Naive thymus-derived CD8-positive, alpha-beta T cell (primary cell): ENCODE results near the gene ASAP2. TPM values are rescaled to one million over a fixed set of nuclear protein-coding genes. Genes with fewer than 3 reads are reported as not detected.

Experiments used
- ATAC-seq, 2 donors: fragments of 150-1000 bp; cut with Tn5 transposase in 1 of 2; sonication (Bioruptor Pico), chemical (Tn5 transposase) in 1 of 2; 1 replicate in 1 of 2; 2 replicates in 1 of 2; pipeline ENCODE4 v1.10.0; 2021; ENCODE audit warnings: mild to moderate bottlenecking in 2 of 2, moderate library complexity in 2 of 2
- POLR2A ChIA-PET: fragments of 350-600 bp; sonication (Branson Sonifier 250); formaldehyde crosslinking; loops from one replicate; lab custom pipeline; 2021; ENCODE audit warnings: antibody characterized with exemption; lab: Charles Lee
- DNase-seq, 10 donors: peaks; one replicate each; pipeline versions ENCODE4 v3.0.0 to v3.0.0-alpha.2; 2020 to 2022
- H3K27ac Mint-ChIP-seq, 10 donors: one replicate each; pipeline ENCODE4 v1.8.0; 2020 to 2022; ENCODE audit warnings: mild to moderate bottlenecking in 10 of 10, mixed read lengths in 10 of 10, moderate library complexity in 4 of 10, inconsistent platforms in 1 of 10
- H3K27me3 Mint-ChIP-seq, 5 donors: one replicate each; pipeline ENCODE4 v1.8.0; 2021 to 2022; ENCODE audit warnings: mixed read lengths in 5 of 5
- H3K36me3 Mint-ChIP-seq, 3 donors: one replicate each; pipeline ENCODE4 v1.8.0; 2020 to 2022; ENCODE audit warnings: mixed read lengths in 3 of 3, mild to moderate bottlenecking in 2 of 3, inconsistent platforms in 1 of 3
- H3K4me1 Mint-ChIP-seq, 4 donors: one replicate each; pipeline ENCODE4 v1.8.0; 2021 to 2022; ENCODE audit warnings: mixed read lengths in 4 of 4
- H3K4me3 Mint-ChIP-seq, 10 donors: one replicate each; pipeline ENCODE4 v1.8.0; 2020 to 2022; ENCODE audit warnings: mild to moderate bottlenecking in 10 of 10, mixed read lengths in 10 of 10, moderate library complexity in 6 of 10, inconsistent platforms in 1 of 10
- H3K9me3 Mint-ChIP-seq, 9 donors: one replicate each; pipeline ENCODE4 v1.8.0; 2020 to 2022; ENCODE audit warnings: mixed read lengths in 9 of 9, mild to moderate bottlenecking in 3 of 9, inconsistent platforms in 1 of 9, moderate library complexity in 1 of 9
- polyA plus RNA-seq, 3 donors: library from polyadenylated mRNA; unstranded; fragments of 300-500 nt; fragmentation: Illumina TruSeq; gene quantifications; one replicate each; pipeline ENCODE4 v1.2.3, GENCODE V29; 2021
- total RNA-seq, 8 experiments: library from RNA in 2 of 8; stranded (reverse) in 2 of 8; gene quantifications; one replicate each; pipeline ENCODE4 v1.2.3 and lab custom pipeline; 2021 to 2026

ASAP2 gene
- total and polyA plus RNA-seq, 5 experiments from 2014 or later = not detected

- Mint-ChIP-seq H3K27ac (peak overlapping the region in 1 of 10 donors; percentile 27), H3K9me3 (no peaks in the 10 kb centered on the region), H3K4me3 (no peak overlapping the region), H3K27me3 (peaks cover 3 to 6% (median 6%) of the 10 kb centered on the region in 5 donors), H3K36me3 (no peaks in the 10 kb centered on the region), H3K4me1 (no peaks in the 10 kb centered on the region)
- ATAC-seq (no peak), DNase-seq (no peak)
- POLR2A ChIA-PET = no interaction called here
Measured at GRCh38 chr2:9374071-9374730, 167.6 kb downstream of the ASAP2 start.

DNA sequence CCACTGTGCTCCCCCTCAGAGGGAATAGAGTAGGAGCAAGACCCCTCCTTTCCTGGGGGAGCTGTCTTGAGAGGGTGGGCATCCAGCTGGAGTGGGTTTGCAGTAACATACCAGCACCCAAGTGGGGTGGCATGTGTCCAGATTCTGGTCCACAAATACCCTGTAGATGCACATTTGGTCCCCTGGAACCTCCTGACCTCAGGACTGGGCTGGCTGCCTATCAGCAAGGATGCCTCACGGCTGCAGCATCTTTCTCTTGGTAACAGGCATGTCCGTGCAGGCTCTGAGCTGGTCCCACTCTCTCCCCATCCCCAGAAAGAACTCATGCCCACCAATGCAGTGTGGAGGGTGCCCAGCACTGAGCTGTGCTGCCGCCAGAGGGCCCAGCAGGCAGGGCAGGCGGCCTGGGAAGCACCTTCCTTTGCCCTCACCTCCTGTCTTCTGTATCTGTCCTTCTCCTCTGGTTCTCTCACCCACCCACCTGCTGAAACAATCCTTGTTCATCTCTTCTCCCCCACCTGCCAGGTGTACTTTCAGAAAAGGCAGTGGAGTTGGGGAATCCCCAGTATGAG is 169.3 kb downstream of the ASAP2 start:
- H3K4me3 Mint-ChIP-seq = no peak overlapping the region
- no peaks in the 10 kb centered on the region for H3K36me3 Mint-ChIP-seq
- DNase-seq (no peak), ATAC-seq (no peak)
- POLR2A ChIA-PET = no interaction called here
- H3K27me3 Mint-ChIP-seq = peaks cover 0 to 4% (median 3%) of the 10 kb centered on the region in 5 donors
- H3K4me1 Mint-ChIP-seq = no peaks in the 10 kb centered on the region
- H3K27ac Mint-ChIP-seq = no peak overlapping the region
- H3K9me3 Mint-ChIP-seq = no peaks in the 10 kb centered on the region

- no peak for ATAC-seq
- no peak overlapping the region for H3K27ac Mint-ChIP-seq
- H3K4me1 Mint-ChIP-seq = no peaks in the 10 kb centered on the region
- peaks cover 0 to 4% (median 0%) of the 10 kb centered on the region in 5 donors for H3K27me3 Mint-ChIP-seq
- POLR2A ChIA-PET = no interaction called here
- DNase-seq = no peak
- no peaks in the 10 kb centered on the region for H3K9me3 Mint-ChIP-seq
- no peaks in the 10 kb centered on the region for H3K36me3 Mint-ChIP-seq
- no peak overlapping the region for H3K4me3 Mint-ChIP-seq
Measured at GRCh38 chr2:9377461-9378097, 171.0 kb downstream of the ASAP2 start.

- H3K9me3 Mint-ChIP-seq = no peaks in the 10 kb centered on the region
- no peaks in the 10 kb centered on the region for H3K36me3 Mint-ChIP-seq
- peaks cover 0 to 4% (median 0%) of the 10 kb centered on the region in 5 donors for H3K27me3 Mint-ChIP-seq
- peak overlapping the region in 1 of 10 donors; percentile 59 for H3K27ac Mint-ChIP-seq
- ATAC-seq (no peak), DNase-seq (no peak)
- no peak overlapping the region for H3K4me3 Mint-ChIP-seq
- POLR2A ChIA-PET = no interaction called here
- no peaks in the 10 kb centered on the region for H3K4me1 Mint-ChIP-seq
Measured at GRCh38 chr2:9378433-9379390, 172.1 kb downstream of the ASAP2 start.

DNA sequence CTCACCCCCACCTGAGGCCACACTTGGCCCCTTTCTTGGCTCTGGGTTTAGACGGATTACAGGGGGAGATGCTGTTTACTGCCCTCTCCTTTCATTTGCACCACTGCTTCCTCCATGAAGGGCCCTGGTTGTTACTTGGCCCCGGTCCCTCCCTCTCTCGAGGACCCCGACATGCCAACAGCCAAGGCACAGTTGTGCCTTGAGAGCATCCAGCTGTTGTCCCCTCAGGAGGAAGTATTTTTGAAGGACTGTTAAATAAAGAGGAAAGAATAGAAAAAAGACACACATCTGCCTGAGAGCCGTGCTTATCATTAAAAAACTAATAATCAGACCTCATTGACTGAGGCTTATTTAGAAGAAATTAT is 172.8 kb downstream of the ASAP2 start:
- DNase-seq = no peak
- ATAC-seq = no peak
- peaks cover 0 to 1% (median 0%) of the 10 kb centered on the region in 5 donors for H3K27me3 Mint-ChIP-seq
- H3K36me3 Mint-ChIP-seq = no peaks in the 10 kb centered on the region
- POLR2A ChIA-PET = no interaction called here
- H3K4me3 Mint-ChIP-seq = no peak overlapping the region
- no peaks in the 10 kb centered on the region for H3K9me3 Mint-ChIP-seq
- H3K27ac Mint-ChIP-seq = no peak overlapping the region
- no peaks in the 10 kb centered on the region for H3K4me1 Mint-ChIP-seq

DNA sequence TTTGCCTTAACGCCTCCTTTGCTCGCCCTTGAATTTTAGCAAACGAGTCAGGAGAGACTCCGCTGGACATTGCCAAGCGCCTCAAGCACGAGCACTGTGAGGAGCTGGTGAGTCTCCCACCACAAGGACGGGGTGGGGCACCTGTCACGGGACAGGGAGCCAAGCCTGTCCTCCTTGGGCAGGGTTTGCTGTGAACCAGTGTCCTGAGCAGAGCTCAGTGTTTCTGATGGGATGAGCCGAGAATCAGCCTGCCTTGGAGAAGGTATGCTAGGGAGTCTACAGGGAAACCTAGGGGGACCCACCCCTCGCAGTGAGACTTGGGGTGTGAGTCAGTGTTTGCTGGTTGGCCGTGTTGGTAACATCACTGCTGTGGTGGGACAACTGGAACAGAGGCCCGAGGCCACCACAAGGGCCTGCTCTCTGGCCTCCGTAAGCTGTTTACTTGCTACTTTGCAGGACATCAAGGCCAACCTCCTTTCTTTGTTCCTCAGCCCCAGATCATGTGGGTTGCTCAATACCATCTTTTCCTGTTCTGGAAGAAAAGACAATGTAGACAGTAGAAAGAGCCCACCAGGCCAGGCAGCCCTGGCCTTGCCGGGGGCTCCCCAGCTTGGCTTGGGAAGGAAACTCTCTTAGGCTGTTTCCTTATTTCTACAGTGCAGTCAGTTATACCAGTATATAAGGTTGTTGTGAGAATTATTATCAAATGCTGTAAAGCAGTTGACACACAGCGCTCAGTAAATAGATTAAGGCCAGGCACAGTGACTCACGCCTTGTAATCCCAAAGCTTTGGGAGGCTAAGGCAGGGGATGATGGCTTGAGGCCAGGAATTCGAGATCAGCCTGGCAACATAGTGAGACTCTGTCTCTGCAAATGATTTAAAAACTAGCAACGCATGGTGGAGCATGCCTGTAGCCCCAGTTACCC is 174.4 kb downstream of the ASAP2 start:
- no peaks in the 10 kb centered on the region for H3K9me3 Mint-ChIP-seq
- H3K4me1 Mint-ChIP-seq = no peaks in the 10 kb centered on the region
- H3K27me3 Mint-ChIP-seq = peaks cover 0 to 1% (median 0%) of the 10 kb centered on the region in 5 donors
- H3K36me3 Mint-ChIP-seq = no peaks in the 10 kb centered on the region
- DNase-seq (no peak), ATAC-seq (no peak)
- POLR2A ChIA-PET = interaction anchor here (0.6 kb wide), 1 partner anchor 138 kb away, joined by 4 read pairs; no protein-coding TSS in a partner anchor
- H3K4me3 Mint-ChIP-seq = no peak overlapping the region
- H3K27ac Mint-ChIP-seq = no peak overlapping the region

DNA sequence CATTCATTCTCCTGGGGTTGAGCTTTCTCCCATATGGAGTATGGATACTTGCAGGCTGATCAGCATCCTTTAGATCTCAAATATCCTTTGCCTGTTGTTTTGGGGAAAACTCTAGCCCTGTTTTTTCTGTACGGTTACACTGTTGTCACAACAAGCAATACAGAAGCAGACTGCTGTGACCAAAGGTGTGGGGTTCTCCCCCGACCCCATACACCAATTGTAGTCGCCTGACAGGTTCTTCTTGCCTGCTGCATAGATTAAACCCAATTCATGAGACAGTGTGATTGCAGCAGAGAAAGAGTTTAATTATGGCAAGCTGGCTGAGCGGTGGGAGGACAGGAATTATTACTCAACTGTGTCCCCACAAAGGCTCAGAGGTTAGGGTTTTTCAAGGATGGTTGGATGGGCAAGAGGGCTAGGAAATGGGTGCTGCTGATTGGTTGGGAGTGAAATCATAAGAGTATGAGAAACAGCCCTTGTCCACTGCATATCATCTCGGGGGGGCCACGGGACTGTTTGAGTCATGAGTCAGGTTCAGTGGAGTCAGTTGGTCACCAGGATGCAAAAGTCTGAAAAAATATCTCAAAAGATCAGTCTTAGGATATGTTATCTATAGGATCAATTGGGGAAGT is 176.1 kb downstream of the ASAP2 start:
- H3K36me3 Mint-ChIP-seq = no peaks in the 10 kb centered on the region
- DNase-seq = no peak

GRCh38 chr2:9384521-9384920 is 177.9 kb downstream of the ASAP2 start:
- H3K27ac Mint-ChIP-seq = no peak overlapping the region
- no peak overlapping the region for H3K4me3 Mint-ChIP-seq
- no peak for DNase-seq
- H3K4me1 Mint-ChIP-seq = no peaks in the 10 kb centered on the region
- no peaks in the 10 kb centered on the region for H3K9me3 Mint-ChIP-seq
- no peak for ATAC-seq
- POLR2A ChIA-PET = no interaction called here
- H3K27me3 Mint-ChIP-seq = no peaks in the 10 kb centered on the region
- no peaks in the 10 kb centered on the region for H3K36me3 Mint-ChIP-seq

More for the DNA sequence above, 176.1 kb downstream of the ASAP2 start:
- ATAC-seq = no peak
- Mint-ChIP-seq H3K4me3 (no peak overlapping the region), H3K4me1 (no peaks in the 10 kb centered on the region), H3K27ac (no peak overlapping the region), H3K27me3 (no peaks in the 10 kb centered on the region), H3K9me3 (no peaks in the 10 kb centered on the region)
- POLR2A ChIA-PET = no interaction called here

DNA sequence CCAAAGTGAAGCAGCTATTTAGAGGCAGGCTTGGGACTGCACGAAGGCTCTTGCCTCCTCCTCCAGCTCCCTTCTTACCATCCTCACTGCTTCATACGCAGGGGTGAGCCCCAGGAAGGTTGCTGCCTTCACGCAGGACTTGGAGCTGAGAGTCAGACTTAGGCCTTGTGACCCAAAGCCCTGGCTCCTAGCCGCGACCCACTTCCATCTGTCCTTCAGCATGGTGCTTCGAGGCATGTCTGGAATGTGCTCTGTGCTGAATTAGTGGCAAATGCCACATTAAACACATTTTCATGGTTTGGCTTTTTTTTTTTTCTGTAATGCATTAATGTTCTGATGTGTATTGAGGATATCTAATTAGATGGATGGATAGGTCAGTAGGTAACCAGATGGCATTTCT is 179.2 kb downstream of the ASAP2 start:
- H3K27me3 Mint-ChIP-seq = no peaks in the 10 kb centered on the region
- no peaks in the 10 kb centered on the region for H3K4me1 Mint-ChIP-seq

GRCh38 chr2:9388199-9388681 is 181.6 kb downstream of the ASAP2 start:
- Mint-ChIP-seq H3K4me1 (no peaks in the 10 kb centered on the region), H3K27me3 (no peaks in the 10 kb centered on the region), H3K9me3 (no peaks in the 10 kb centered on the region), H3K4me3 (no peak overlapping the region), H3K36me3 (no peaks in the 10 kb centered on the region), H3K27ac (no peak overlapping the region)
- ATAC-seq (no peak), DNase-seq (no peak)
- POLR2A ChIA-PET = no interaction called here

More for the DNA sequence above, 179.2 kb downstream of the ASAP2 start:
- POLR2A ChIA-PET = no interaction called here
- no peaks in the 10 kb centered on the region for H3K36me3 Mint-ChIP-seq
- ATAC-seq = no peak
- H3K9me3 Mint-ChIP-seq = no peaks in the 10 kb centered on the region
- H3K27ac Mint-ChIP-seq = no peak overlapping the region
- DNase-seq = no peak
- no peak overlapping the region for H3K4me3 Mint-ChIP-seq

DNA sequence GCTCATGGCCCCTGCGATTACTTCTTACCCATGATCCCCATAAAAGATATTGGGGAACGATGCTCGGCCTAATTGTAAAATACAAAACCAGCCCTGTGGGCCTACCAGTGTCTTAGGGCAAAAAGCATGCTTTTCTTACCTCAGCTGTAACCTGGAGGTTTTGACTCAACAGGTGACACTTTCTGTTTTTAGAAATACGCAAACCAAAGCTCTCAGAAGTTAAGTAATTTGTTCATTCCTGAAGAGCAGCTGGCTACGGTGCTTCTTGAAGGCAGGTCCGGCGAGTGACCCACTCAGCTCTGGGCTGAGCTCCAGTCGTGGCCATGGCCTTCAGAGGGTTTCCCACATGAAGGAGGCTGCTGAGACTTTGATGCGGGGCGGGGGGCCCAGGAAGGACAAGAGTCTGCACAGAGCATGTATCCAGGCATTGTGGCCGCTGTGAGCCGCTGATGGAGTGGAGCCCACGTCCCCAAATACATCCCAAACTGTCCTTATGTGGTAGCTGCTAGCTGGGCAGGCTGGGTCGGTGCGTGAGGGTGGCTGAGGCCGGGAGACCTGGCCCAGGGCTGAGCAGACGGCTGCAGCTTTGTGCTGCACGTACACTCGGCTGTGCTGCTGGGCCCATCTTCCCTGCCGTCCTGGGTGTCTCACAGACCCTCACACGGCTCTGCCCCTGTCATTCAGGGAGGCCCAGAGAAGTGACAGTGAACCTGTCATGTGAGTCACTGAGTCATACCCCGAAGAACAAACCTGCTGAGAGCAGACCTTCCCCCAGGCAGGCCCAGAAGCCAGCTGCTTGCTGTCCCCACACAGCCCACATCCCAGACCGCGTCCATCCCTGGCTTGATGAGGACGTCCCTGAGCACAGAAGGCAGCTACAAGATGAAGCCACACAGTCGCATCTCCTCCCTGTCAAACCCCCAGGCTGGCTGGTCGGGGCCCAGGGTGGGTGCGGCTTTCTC is 182.6 kb downstream of the ASAP2 start:
- H3K27ac Mint-ChIP-seq = peak overlapping the region in 1 of 10 donors; percentile 73
- no peaks in the 10 kb centered on the region for H3K27me3 Mint-ChIP-seq
- DNase-seq (no peak), ATAC-seq (no peak)
- no peaks in the 10 kb centered on the region for H3K4me1 Mint-ChIP-seq
- POLR2A ChIA-PET = no interaction called here
- no peak overlapping the region for H3K4me3 Mint-ChIP-seq
- no peaks in the 10 kb centered on the region for H3K36me3 Mint-ChIP-seq
- no peaks in the 10 kb centered on the region for H3K9me3 Mint-ChIP-seq
